Tibial nerve (tissue), 4 donors: ENCODE data around the gene GPR62.

Source experiments
- CTCF ChIP-seq, 5 experiments: fragments of 200-600 bp in 3 of 5; fragments of 450-650 bp in 2 of 5; sonication (generic) in 3 of 5; IDR thresholded peaks; one replicate each; pipeline ENCODE4 v1.5.1; 2016 to 2019; ENCODE audit warnings: antibody characterized with exemption in 5 of 5, mild to moderate bottlenecking in 3 of 5, moderate library complexity in 2 of 5
- EP300 ChIP-seq, 2 donors: sonication (generic); formaldehyde crosslinking; IDR thresholded peaks; one replicate each; pipeline ENCODE4 v1.6.1; 2017; ENCODE audit warnings: antibody characterized with exemption in 2 of 2, mild to moderate bottlenecking in 1 of 2

GRCh38 chr3:51980253-51980652, 25.1 kb downstream of the GPR62 start:
- no peak for TF ChIP-seq CTCF (IDR thresholded peaks at IDR 0.05)
- TF ChIP-seq EP300 (IDR thresholded peaks at IDR 0.05), result no peak
